Fibroblast of lung (primary cell): ENCODE results near the gene KIAA0232.

Experiments used
- EZH2 ChIP-seq: IDR thresholded peaks from 2 replicates; pipeline ENCODE4 v1.5.1; 2012; ENCODE audit warnings: low read length, control low read depth, mild to moderate bottlenecking; ENCODE audit errors: missing control alignments
- TF ChIP-seq, protein P1 (sequence below), 2 donors: IDR thresholded peaks in 1 of 2; conservative IDR thresholded peaks in 1 of 2; 1 replicate in 1 of 2; 2 replicates in 1 of 2; pipeline ENCODE4 v1.5.1; 2011 to 2012; ENCODE audit warnings: low read length in 2 of 2, control low read depth in 1 of 2, inconsistent platforms in 1 of 2, low read depth in 1 of 2, mild to moderate bottlenecking in 1 of 2

DNA sequence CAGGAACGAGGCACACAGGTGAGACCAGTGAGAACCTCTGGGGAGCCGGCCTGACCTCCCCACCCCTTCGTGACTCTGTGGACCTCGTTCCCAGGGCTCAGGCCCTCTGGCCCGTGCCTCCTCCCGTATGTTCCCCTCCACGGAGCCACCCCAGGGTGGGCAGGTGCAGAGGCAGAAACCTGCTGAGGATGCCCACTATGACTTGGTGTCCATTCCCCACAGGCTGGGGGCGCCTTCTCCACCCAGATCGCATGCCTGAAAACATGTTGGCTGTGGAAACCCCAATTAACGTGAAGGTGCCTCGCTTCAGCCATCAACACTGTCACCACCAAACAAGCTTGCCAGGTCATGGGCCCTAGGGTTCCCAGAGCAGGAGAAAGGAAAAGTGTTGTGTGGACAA lies 39.5 kb upstream of the KIAA0232 start:
- no peak for TF ChIP-seq EZH2
- TF ChIP-seq, protein P1, sequence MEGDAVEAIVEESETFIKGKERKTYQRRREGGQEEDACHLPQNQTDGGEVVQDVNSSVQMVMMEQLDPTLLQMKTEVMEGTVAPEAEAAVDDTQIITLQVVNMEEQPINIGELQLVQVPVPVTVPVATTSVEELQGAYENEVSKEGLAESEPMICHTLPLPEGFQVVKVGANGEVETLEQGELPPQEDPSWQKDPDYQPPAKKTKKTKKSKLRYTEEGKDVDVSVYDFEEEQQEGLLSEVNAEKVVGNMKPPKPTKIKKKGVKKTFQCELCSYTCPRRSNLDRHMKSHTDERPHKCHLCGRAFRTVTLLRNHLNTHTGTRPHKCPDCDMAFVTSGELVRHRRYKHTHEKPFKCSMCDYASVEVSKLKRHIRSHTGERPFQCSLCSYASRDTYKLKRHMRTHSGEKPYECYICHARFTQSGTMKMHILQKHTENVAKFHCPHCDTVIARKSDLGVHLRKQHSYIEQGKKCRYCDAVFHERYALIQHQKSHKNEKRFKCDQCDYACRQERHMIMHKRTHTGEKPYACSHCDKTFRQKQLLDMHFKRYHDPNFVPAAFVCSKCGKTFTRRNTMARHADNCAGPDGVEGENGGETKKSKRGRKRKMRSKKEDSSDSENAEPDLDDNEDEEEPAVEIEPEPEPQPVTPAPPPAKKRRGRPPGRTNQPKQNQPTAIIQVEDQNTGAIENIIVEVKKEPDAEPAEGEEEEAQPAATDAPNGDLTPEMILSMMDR (conservative IDR thresholded peaks at IDR 0.05 in 1 of 2, IDR thresholded peaks at IDR 0.05 in 1 of 2; ENCODE audit: low read depth in 1 of 2, low read length in 2 of 2): no peak
